ENCODE measurements around the gene CCR4.
A peak's percentile ranks its signal among the peaks of the same experiment; 100 is the strongest.
"Not testable (repeated sequence)": the region's sequence is repeated elsewhere in the genome, so short reads cannot be mapped to it uniquely, and the experiment has no call there.

CCR4 gene

DNA sequence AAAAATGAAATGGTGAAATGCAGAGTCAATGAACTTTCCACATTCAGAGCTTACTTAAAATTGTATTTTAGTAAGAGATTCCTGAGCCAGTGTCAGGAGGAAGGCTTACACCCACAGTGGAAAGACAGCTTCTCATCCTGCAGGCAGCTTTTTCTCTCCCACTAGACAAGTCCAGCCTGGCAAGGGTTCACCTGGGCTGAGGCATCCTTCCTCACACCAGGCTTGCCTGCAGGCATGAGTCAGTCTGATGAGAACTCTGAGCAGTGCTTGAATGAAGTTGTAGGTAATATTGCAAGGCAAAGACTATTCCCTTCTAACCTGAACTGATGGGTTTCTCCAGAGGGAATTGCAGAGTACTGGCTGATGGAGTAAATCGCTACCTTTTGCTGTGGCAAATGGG lies 3.1 kb downstream of the CCR4 start:
- no peak for DNase-seq

DNA sequence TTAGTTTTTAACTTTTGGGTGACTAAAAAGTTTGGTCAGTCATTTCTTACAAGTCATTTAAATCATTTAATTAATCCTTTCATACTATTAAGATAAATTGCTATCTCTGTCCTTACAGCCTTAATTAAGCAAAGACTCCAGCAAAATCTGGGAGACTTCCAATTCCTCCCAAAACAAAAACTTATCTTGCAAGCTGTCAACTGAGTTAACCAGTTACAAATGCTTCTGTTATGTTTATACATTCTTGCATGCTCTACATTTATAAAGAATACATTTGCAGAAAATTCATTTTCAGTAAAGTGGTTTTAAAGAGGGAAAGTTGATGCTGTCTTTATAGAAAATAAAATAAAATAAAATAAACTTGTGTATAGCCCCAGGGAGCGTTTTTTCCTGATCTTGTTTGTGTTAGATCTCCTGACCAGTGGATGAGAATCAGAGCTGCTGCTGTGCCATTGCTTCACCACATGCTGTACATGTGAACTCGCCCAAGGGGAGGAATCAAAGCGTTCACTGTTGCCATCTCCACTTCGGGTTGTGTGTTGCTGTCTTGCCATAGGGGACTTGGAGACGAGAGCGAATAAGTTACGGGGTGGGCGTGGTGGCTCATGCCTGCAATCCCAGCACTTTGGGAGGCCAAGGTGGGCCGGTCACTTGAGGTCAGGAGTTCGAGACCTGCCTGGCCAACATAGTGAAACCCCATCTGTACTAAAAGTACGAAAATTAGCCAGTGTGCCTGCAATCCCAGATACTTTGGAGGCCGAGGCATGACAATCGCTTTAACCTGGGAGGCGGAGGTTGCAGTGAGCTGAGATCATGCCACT lies 5.5 kb downstream of the CCR4 start:
- no peak for DNase-seq

DNA sequence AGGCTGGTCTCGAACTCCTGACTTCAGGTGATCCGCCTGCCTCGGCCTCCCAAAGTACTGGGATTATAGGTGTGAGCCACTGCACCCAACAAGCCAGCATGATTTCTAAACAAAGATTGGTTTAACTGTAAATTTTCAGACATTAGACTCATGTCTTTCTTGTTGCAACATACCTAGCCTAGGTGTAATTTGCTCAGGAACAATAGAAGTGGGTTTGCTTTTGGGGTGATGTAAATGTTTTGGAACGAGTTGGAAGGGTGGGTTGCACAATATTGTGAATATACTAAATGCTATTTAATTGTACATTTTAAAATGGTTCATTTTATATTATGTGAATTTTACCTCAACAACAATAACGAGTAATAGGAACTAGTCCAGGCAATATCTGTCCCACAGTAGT lies 7.1 kb downstream of the CCR4 start:
- no peak for DNase-seq

DNA sequence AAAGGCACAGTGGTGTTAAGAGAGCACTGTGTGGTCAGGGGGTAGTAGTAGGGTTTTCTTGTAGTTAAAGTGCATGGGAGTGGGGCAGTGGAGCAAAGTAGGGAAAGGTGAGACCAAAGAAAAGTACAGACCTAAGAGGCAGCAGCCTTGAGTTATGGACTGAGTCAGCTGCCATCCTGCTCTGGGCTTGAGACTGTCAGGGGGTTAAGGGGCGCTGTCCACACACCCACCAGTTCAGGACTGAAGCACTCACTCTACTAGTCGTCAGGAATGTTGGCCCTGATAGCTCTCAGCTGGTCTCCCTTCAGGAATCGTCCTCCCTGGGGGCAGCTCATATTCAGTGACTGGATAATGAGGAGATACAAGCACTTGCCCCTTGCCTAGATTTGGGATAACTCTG lies 7.9 kb downstream of the CCR4 start:
- DNase-seq, result no peak

DNA sequence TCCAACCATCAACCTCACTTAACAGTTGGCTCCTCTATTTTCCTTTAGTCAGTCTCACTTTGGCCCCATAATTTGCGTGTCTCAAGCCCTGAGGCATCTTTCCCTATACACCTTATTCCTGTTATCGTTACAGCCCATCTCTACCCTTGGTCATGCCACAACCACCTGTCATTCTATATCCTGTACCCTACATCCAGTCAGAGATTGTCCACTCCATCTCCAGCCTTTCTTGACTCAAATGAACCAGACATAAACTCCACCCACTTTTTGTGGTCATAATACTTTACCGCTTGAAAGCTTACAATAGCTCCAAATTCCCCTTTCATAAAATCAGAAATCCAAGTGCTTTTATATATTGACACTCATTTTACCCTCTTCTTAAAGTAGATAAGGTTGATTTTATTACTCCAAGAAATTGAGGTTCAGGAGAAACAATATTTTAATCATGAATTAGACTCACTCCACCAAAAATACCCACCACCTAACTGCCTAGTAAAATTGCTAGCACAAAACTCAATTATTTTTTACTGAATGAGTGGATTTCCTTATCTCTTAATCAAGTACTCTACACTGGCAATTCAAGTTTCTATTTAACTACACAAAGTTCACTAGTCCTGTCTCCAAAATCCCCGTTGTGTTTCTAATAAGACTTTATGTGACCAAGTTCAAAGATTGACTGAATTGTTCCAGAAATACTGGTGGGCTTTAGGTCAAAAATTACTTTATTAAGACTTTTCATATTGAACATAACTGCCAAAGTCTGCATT lies 9.1 kb downstream of the CCR4 start:
- no peak for DNase-seq

DNA sequence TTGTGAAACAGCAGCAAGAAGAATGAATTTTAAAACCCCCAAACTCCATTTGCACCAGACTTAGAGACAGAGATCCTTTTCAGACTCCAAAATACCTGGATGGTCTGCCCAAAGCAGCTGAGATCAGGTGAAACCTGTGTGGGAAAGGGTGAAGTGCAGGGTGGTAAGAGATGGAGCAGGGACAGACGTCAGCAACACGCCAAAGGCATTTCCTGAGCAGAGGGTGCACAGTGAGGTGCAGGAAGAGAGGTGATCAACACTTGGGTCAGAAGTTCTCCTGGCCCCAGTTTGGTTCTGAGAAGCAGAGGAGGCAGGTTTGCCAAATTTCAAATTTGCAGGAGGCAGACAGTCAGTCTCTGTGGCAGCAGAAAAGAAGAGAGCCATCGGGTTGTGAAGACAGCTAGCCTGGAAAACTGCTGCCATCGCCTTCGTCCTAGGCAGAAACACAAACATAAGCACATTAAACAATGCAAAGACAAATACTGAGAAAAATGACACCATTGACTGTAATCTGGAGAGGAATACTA lies 9.8 kb downstream of the CCR4 start:
- no peak for DNase-seq

DNA sequence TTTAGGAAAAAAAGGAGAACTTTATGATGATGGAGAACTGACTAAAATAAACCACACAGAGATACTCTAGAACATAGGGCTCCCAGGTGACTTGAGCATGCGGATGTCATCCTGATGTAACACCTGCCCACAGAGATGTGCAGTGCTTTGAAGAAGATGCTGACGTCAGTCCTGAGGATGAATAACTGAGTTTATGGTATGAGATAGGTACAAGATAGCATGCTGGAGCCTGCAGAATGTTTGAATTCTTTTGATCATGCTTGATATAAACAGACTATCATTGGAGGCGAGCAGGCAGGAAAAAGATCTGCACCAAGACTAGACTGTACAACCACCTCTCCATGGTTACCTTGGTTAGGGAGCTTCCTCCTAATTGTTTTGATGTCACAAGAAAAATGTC lies 12.4 kb downstream of the CCR4 start:
- DNase-seq, result no peak

DNA sequence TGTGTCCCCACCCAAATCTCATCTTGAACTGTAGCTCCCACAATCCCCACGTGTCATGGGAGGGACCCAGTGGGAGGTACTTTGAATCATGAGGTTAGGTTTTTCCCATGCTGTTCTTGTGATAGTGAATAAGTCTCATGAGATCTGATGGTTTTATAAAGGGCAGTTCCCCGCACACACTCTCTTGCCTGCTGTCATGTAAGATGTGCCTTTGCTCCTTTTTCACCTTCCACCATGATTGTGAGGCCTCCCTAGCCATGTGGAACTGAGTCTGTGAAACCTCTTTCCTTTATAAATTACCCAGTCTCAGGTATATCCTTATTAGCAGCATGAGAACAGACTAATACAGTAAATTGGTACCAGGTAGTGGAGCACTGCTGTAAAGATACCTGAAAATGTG lies 13.3 kb downstream of the CCR4 start:
- DNase-seq, result not testable (repeated sequence)

DNA sequence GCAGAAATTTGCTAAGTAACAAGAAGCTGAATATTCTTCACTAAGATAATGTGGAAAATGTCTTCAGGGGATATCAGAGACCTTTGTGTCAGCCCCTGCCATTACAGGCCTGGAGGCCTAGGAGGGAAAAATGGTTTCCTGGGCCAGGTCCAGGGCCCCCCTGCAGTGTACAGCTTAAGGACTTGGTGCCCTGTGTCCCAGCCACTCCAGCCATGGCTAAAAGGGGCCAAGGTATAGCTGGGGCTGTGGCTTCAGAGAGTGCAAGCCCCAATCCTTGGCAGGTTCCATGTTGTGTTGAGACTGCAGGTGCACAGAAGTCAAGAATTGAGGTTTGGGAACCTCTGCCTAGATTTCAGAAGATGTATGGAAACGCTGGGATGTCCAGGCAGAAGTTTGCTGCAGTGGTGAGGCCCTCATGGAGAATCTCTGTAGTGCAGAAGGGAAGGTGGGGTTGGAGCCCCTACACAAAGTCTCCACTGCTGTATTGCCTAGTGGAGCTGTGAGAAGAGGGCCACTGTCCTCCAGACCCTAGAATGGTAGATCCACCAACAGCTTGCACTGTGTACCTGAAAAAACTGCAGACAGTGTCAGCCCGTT lies 14.3 kb downstream of the CCR4 start:
- not testable (repeated sequence) for DNase-seq

DNA sequence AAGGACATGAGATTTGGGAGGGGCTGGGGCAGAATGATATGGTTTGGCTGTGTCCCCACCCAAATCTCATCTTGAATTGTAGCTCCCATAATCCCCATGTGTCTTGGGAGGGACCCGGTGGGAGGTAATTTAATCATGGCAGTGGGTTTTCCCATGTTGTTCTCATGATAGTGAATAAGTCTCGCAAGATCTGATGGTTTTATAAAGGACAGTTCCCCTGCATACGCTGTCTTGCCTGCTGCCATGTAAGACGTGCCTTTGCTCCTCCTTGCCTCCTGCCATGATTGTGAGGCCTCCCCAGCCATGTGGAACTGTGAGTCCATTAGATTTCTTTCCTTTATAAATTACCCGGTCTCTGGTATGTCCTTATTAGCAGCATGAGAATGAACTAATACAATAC lies 15.2 kb downstream of the CCR4 start:
- not testable (repeated sequence) for DNase-seq

DNA sequence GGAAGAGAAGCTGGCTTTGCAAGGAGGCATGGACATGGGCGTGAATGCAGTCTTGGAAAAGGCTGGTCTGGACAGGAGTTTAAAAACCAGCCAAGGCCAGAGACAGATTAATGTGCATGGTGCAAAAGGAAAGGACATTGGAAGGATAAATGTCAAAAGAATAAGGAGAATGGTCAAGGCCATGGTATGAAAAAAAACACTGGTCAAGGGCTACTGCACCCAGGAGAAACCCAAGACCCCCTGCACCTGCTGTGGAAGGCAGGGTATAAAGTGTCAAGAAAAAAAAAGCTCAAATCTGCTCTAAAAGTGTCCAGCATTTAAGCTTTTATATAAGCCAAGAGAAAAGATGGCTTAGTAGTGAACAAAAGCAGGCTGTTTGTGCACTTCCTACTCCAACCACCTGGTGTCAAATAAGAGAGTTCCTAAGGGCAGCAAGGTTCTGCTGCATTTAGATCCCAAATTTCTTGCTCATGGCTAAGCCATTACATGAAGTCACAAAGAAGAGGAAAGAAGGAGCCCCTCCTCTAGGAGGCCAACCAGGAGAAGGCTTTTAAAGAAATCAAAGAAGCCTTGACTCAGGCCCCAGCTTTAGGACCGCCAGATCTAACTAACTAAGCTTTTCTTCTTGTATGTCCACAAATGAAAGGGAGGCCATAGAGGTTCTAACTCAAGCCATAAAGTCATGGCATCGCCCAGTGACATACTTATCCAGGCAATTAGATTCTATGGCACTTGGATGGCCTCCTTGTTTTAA lies 16.9 kb downstream of the CCR4 start:
- DNase-seq, result no peak

DNA sequence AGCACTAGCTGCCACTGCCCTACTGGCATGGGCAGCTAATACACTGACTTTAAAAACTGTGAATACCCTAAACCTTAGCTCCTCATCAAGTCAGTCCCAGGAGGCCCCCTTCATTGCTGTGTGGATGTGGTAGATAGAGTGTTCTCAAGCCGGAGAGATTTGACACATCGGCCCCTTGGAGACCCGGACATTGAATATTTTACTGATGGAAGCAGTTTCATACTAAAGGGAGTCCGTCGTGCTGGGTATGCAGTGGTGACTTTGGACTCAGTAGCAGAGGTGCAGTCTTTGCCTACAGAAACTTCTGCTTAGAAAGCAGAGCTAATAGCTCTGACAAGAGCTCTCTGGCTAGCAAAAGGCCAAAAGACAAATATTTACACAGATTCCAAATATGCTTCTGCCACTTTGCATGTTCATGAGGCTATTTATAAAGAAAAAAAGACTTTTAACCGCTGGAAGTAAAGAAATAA lies 17.5 kb downstream of the CCR4 start:
- DNase-seq, result no peak

DNA sequence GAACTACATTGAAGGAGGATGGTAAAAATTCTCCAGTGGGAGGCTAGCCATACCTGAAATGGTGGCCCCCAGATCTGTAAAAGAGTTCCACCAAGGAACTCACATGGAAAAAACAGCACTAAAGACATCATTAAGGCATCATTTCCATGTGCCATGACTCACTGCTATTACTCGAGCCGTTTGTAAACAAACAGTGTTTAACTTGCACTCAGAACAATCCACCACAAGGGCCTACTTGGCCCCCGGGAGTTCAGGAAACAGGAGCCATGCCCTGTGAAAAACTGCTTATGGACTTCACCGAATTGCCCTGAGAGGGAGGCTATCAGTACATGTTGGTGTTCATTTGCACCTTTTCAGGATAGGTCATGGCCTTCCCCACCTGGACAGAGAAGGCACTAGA lies 18.2 kb downstream of the CCR4 start:
- DNase-seq, result no peak

DNA sequence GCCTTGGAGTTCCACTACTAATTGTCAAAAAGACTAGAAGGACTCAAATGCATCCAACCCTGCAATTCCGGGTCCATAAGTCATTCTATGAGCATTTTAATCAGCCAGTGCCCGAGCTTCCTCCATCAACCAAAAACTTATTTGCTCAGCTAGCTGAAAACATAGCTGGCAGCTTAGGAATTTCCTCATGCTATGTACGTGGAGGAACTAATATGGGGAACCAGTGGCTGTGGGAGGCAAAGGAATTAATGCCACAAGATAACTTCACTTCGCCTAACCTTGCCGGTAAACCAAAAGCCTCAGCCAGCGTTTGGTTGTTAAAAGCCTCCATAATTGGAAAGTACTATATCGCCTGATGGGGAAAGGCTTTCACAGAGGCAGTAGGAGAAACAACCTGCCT lies 19.8 kb downstream of the CCR4 start:
- DNase-seq, result not testable (repeated sequence)

DNA sequence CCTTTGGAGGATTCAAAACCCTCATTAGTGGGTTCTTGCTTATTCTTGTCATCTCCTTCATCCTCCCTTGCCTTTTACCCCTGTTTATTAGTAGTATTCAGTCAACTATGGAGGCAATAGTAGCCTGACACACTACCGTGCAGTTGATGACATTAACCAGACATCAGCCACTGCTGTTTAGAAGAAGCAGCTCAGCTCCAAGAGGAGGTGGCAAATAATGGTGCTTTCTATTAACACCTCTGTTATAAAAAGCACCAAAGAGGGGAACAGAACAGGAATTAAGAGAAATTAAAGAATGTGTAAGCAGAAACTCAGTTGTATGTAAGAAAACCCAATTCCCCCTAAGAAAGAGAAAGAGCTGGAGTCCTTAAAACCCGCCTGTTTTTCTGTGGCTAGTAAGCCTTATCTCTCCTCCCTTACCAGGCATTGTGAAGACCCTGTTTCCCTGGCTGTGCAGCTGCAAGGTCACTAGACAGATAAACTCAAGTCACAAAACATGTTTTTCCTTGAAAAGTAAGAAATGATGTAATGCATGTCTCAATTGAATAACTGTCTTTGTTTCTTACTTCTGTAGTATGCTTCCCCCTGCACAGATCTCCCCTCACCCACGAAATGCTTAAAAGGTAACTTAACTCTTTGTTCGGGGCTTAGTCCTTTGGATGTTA lies 21.2 kb downstream of the CCR4 start:
- DNase-seq, result no peak

DNA sequence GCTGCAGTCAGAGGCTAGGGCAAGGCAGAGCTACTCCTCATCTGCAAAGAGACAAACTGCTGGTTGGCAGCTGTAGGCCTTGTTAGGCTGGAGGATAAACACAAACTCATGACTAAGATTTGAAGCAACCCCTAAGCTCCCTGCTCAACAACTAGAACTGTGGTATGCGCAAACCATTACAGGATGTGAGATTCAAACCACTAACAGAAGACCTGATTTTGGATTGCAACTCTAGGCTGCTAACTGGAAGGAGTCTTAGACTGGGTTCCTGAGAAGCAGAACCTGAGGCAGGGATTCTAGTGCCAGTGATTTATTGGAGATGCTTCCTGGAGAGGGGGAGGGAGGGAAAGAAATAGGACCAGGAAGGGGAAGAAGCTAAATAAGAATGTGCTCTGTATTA lies 22.5 kb downstream of the CCR4 start:
- peak; percentile 8 for DNase-seq

DNA sequence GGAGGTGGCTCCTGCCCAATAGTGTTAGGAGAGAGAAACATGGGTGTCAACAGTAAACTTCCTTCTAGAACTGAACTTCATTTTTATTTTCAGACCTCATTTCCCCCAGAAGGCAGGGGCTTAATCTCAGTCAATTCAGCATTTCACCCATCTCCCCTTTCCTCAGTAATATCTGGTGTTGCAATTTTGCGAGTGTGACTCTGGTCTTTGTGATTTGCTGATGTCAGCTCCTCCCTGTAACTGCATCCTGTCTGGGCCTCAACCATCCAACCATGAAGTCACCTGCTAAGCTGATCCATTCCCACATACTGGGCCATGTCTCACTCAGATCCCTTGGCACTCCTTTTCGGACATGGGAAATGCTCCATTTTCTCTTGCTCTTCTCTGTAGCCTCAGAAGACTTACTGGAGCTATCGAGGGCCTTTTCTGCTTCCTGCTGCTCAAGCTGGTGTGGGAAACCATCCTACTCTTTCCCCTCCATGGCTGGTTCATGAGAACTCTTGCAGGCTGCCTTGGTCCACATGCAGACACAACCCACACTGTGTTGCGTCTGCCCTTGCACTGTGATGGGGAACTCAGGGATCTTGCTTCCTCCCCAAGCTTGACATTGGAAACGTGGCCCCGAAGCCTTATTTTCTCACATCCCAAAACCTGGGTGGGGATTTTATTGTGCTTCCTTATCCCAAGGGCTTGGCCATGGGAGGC lies 24.6 kb downstream of the CCR4 start:
- no peak for DNase-seq

DNA sequence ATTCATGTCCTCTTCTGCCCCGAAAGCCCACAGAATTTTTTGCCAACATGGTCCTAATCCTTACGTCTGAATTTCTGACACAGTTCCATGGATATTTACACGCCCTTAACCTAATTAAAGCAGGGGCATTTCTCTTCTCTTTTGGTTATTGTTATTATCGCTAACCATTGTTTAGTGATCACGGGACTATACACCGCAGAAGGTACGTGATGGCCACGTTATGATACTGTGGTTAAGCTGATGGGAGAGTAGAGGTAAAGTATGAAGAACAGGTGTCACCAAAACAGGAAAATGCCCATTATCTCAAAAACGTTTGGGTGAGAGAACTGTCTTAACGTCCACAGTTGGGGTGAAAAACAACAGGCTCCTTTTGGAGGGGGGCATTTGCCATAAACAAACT lies 26.4 kb downstream of the CCR4 start:
- no peak for DNase-seq

DNA sequence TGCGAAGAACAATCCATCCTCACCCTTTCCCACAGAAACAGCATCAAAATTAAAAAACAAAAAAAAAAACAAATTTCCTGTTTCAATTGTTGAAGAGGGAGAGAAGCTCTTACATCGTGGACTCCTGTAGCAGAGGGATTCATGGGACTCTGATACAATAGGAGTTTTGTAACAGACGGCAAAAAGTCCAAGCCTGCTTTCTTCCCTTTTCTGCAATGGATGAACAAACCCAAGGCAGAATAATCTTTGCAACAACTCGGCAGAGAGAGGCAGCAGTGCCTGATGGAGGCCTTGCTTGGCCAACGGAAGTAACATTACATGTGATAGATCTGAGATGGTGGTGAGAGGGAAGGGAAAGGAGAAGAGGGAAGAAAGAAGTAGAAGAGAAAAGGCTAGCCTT lies 26.9 kb downstream of the CCR4 start:
- no peak for DNase-seq

DNA sequence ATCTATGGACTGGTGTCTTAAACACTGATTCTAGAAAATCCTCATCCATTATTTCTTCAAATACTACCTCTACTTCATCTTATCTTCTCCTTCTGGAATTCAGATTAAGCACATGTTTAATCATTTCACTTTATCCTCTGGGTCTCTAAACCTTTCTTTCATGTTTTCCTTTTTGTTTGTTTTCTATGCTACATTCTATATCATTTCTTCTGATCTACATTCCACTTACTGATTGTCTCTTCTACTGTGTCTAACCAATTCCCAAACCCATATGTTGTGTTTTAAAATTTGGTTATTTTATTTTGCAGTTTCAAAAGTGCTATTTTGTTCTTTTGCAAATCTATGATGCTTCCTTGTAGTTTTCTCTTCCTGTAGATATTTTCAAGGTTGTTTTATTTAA lies 31.7 kb downstream of the CCR4 start:
- DNase-seq, result no peak

DNA sequence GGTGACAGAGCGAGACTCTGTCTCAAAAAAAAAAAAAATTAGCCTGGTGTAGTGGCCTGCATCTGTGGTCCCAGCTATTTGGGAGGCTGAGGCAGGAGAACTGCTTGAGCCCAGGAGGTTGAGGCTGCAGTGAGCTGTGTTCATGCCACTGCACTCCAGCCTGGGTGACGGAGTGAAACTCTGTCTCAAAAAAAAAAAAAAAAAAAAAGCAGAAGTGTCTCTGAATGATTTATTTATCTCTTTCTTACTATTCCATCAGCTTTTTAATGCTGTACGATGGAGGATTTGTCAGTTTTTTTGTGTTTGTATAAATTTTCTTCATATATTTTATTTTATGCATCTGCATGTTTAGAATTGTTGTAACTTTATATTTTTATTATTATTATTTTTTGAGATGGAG lies 33.5 kb downstream of the CCR4 start:
- not testable (repeated sequence) for DNase-seq

DNA sequence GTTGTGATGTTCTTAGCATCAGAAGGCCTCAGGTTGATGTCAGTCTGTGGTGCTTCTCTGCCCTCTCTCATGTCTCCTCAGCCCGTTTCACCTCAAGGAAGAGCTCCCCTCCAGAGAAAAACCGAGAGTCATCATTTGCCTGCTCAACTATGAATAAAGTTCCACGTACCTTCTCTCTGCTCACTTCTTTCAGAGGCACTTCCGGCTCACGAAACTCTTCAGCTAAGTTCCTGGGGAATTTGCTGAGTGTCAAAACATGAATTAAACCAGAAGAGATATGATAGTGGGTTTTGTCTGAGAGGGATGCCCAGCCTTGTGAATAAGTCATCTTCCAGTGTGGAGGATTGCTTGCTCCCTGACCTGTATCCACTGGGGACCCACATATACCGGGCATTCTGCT lies 37.7 kb downstream of the CCR4 start:
- DNase-seq, result no peak
